Transverse colon (tissue), 4 donors: Measurements from ENCODE around the gene AP1M1. TPM values are rescaled to one million over a fixed set of nuclear protein-coding genes. Genes with fewer than 3 reads are reported as not detected.

ENCODE experiments used
- DNase-seq: peaks from one replicate; pipeline ENCODE4 v3.0.0-alpha.2; 2019
- H3K27ac ChIP-seq, 4 donors: fragments of 200-600 bp; sonication (generic); 2 replicates each; pipeline ENCODE4 v1.5.1; 2016 to 2018; ENCODE audit warnings: inconsistent platforms in 4 of 4
- H3K27me3 ChIP-seq: fragments of 200-600 bp; sonication (generic); 2 replicates; pipeline ENCODE4 v1.5.1; 2017; ENCODE audit warnings: inconsistent platforms
- H3K36me3 ChIP-seq, 4 donors: fragments of 200-600 bp; sonication (generic); 2 replicates each; pipeline ENCODE4 v1.5.1; 2017 to 2019; ENCODE audit warnings: inconsistent platforms in 4 of 4
- H3K4me1 ChIP-seq, 4 donors: fragments of 200-600 bp; sonication (generic); 2 replicates each; pipeline ENCODE4 v1.5.1; 2017 to 2020; ENCODE audit warnings: inconsistent platforms in 4 of 4
- H3K4me3 ChIP-seq, 4 donors: fragments of 200-600 bp; sonication (generic); 1 replicate in 1 of 4; 2 replicates in 3 of 4; pipeline versions ENCODE4 v1.5.1 to v1.6.1; 2017 to 2019; ENCODE audit warnings: inconsistent platforms in 4 of 4
- H3K9me3 ChIP-seq, 2 donors: fragments of 200-600 bp; sonication (generic); 2 replicates each; pipeline ENCODE4 v1.5.1; 2017 to 2019; ENCODE audit warnings: inconsistent platforms in 2 of 2
- EP300 ChIP-seq: sonication (generic); formaldehyde crosslinking; IDR thresholded peaks from one replicate; pipeline ENCODE4 v1.6.1; 2017; ENCODE audit warnings: antibody characterized with exemption, low read depth
- POLR2A ChIP-seq: fragments of 450-650 bp; IDR thresholded peaks from one replicate; pipeline ENCODE4 v1.6.1; 2016; ENCODE audit warnings: antibody characterized with exemption, mild to moderate bottlenecking, moderate library complexity
- POLR2AphosphoS5 ChIP-seq, 3 donors: sonication (generic); formaldehyde crosslinking; IDR thresholded peaks; one replicate each; pipeline ENCODE4 v1.6.1; 2016; ENCODE audit warnings: antibody characterized with exemption in 3 of 3
- WGBS, 2 donors: methylation state at CpG; one replicate each; pipeline ENCODE4 v1.1.5; 2018; ENCODE audit warnings: low coverage in 1 of 2; 5-methylcytosine and 5-hydroxymethylcytosine counted together
- in situ Hi-C, 4 donors: fragments of 200-750 bp; cut with MboI; loops; one replicate each; pipeline versions ENCODE4 v1.15.0 to v1.15.1; 2017; ENCODE audit warnings: low sequenced_read_pairs in 3 of 4, low pct_ligation_motif_present in 1 of 4, low pct_unique_long_range_greater_than_20kb in 1 of 4
- intact Hi-C: fragments of 100-400 bp; cut with DNase I; formaldehyde crosslinking; loops from one replicate; pipeline ENCODE4 v1.15.1; 2023; ENCODE audit warnings: low total_unique reads
- total RNA-seq, 4 donors: library from RNA; depleted of rRNA; stranded (reverse); fragments of >200 nt; gene quantifications; one replicate each; pipeline ENCODE4 v1.1.0, GENCODE V29; 2016
- TF ChIP-seq, protein P1 (sequence below), 5 experiments: fragments of 200-600 bp in 3 of 5; fragments of 450-650 bp in 2 of 5; sonication (generic) in 3 of 5; IDR thresholded peaks; 1 replicate in 2 of 5; 2 replicates in 3 of 5; pipeline ENCODE4 v1.5.1; 2016 to 2017; ENCODE audit warnings: antibody characterized with exemption in 5 of 5, inconsistent platforms in 3 of 5, mild to moderate bottlenecking in 2 of 5, moderate library complexity in 1 of 5

The AP1M1 gene
- total RNA-seq, 4 donors from 2014 or later: 15.1 to 41.8 (median 35.0) TPM

DNA sequence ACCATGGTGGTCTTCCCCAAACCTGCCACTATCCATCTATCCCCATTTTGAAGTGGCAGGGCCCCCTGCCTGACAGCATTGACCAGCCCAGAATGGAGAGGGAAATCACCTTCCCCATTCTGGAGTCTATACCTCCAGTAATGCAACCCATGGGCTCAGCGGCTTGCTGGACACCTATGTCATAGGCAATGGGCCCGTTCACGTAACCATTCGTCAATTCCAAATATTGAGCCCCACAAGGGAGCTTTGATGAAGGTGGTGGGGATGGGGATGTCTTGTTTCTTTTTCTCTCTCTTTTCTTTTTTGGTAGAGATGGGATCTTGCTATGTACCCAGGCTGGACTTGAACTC is 63.1 kb downstream of the AP1M1 start:
- Histone ChIP-seq H3K36me3 (no peaks in the 10 kb centered on the region), H3K4me3 (no peak overlapping the region), H3K4me1 (peaks cover 0 to 29% (median 6%) of the 10 kb centered on the region in 4 donors), H3K9me3 (no peaks in the 10 kb centered on the region), H3K27me3 (peaks cover 3% of the 10 kb centered on the region), H3K27ac (no peak overlapping the region)
- WGBS, 2 donors: 80% methylated on average over 4 of the region's 4 CpGs; no CpG with 5 or more reads in 1 of the 2 donors
- in situ Hi-C loops (no loop called here), intact Hi-C loops (no loop called here)
- no peak for DNase-seq
- TF ChIP-seq, protein P1, sequence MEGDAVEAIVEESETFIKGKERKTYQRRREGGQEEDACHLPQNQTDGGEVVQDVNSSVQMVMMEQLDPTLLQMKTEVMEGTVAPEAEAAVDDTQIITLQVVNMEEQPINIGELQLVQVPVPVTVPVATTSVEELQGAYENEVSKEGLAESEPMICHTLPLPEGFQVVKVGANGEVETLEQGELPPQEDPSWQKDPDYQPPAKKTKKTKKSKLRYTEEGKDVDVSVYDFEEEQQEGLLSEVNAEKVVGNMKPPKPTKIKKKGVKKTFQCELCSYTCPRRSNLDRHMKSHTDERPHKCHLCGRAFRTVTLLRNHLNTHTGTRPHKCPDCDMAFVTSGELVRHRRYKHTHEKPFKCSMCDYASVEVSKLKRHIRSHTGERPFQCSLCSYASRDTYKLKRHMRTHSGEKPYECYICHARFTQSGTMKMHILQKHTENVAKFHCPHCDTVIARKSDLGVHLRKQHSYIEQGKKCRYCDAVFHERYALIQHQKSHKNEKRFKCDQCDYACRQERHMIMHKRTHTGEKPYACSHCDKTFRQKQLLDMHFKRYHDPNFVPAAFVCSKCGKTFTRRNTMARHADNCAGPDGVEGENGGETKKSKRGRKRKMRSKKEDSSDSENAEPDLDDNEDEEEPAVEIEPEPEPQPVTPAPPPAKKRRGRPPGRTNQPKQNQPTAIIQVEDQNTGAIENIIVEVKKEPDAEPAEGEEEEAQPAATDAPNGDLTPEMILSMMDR (IDR thresholded peaks at IDR 0.05): no peak
- TF ChIP-seq POLR2A (no peak), POLR2AphosphoS5 (IDR thresholded peaks at IDR 0.05) (no peak), EP300 (no peak)

DNA sequence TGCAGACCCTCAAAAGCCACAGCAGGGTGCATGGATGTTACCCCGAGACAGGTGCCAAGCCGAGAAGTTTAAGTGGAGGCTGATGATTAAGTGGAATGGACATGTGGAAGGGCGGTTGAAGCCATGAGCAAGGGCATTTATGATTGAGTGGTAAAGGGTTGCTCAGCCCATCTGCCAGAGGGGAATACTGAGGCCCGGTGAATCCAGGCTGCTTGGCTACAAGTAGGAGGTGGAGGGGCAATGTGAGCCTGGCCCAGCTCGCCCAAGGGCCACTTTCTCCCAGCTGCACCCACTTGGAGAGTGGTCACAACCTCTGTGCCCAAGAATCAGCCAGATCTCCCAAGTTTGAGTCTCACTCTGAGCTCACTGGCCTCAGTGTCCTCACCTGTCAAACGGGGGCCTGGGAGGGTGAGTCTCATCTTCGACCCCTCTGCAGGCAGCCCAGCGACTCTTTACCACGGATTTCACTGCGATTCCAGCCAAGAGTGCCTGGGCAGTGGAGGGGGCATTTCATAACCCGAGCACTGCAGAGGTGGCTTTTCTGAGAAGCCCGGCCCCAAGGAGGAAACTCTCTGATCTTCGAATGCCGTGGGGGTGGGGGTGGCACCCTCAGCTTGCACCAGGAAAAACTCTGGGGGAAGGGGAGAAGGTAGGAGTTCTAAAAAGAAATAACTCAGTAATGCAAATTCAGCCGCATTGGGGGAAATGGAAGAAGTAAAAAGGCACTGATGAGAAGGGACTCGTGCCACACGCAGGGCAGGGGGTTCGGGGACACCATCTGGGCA is 64.1 kb downstream of the AP1M1 start:
- DNase-seq: no peak
- WGBS, 2 donors: 27 to 51% methylated on average over 10 to 15 of the region's 18 CpGs
- no peak overlapping the region for H3K27ac ChIP-seq

DNA sequence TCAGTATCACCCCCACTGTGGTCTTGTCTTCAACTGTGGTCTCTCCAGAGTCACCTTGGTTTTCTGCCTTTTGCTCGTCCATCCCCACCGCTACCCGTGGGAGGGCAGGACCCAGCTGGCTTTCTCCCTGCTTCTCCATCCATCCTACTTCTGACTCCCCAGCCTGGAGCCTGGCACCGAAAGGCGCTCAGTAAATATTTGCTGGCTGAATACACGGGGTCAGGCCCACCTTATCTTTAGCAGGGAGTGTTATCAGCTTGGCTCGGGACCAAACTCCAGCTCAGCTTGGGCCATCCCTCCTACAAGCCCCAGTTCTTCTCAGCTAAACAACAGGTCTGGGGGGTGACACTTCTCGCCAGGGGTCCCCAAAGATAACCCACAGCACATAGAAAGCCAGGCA is 64.9 kb downstream of the AP1M1 start:
- Histone ChIP-seq H3K9me3 (no peaks in the 10 kb centered on the region), H3K4me3 (no peak overlapping the region), H3K27me3 (peaks cover 3% of the 10 kb centered on the region), H3K4me1 (peaks cover 0 to 29% (median 6%) of the 10 kb centered on the region in 4 donors), H3K36me3 (no peaks in the 10 kb centered on the region), H3K27ac (no peak overlapping the region)
- intact Hi-C loops: no loop called here
- TF ChIP-seq POLR2AphosphoS5 (IDR thresholded peaks at IDR 0.05) (no peak), POLR2A (no peak), EP300 (no peak)
- TF ChIP-seq, protein P1 (IDR thresholded peaks at IDR 0.05): no peak
- peak; percentile 44 for DNase-seq
- in situ Hi-C loops: no loop called here
- WGBS, 2 donors: 41 to 46% methylated on average over 3 to 8 of the region's 8 CpGs

More for the DNA sequence above, 64.1 kb downstream of the AP1M1 start:
- Histone ChIP-seq H3K4me1 (peaks cover 0 to 29% (median 6%) of the 10 kb centered on the region in 4 donors), H3K4me3 (no peak overlapping the region), H3K27me3 (peaks cover 3% of the 10 kb centered on the region), H3K36me3 (no peaks in the 10 kb centered on the region), H3K9me3 (no peaks in the 10 kb centered on the region)
- in situ Hi-C loops: no loop called here
- TF ChIP-seq EP300: no peak
- TF ChIP-seq POLR2A: no peak
- TF ChIP-seq, protein P1 (IDR thresholded peaks at IDR 0.05): no peak
- no peak for TF ChIP-seq POLR2AphosphoS5 (IDR thresholded peaks at IDR 0.05)
- intact Hi-C loops: no loop called here

DNA sequence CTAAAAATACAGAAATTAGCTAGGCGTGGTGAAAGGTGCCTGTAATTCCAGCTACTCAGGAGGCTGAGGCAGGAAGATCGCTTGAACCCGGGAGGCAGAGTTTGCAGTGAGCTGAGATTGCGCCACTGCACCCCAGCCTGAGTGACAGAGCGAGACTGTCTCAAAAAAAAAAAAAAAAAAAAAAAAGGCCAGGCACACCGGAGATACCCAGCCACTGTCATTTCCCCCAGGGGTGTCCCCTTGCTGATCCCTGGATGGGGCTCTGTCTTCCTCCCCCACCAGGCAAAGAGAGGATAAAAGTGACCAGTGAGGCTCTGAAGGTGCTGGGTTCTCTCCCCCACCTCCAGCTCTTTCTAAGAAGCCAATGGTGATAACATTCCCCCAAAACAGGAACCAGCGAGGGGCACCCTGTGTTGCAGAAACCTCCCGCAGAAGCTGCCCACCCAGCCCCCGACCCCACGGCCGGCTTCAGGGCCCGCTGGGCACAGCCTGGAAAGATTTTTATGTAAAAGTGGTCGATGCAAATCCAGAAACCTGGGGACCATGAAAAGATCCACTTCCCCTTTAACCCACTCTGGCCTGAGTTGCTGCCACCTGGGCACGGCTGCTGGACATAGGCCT is 65.5 kb downstream of the AP1M1 start:
- peak; percentile 11 for DNase-seq
- H3K4me3 ChIP-seq: no peak overlapping the region
- no peaks in the 10 kb centered on the region for H3K9me3 ChIP-seq
- intact Hi-C loops: no loop called here
- in situ Hi-C loops: no loop called here
- no peaks in the 10 kb centered on the region for H3K36me3 ChIP-seq
- H3K4me1 ChIP-seq: peaks cover 0 to 29% (median 6%) of the 10 kb centered on the region in 4 donors
- no peak overlapping the region for H3K27ac ChIP-seq
- peaks cover 3% of the 10 kb centered on the region for H3K27me3 ChIP-seq
- WGBS, 2 donors: 26 to 51% methylated on average over 3 to 14 of the region's 14 CpGs
- TF ChIP-seq POLR2AphosphoS5 (IDR thresholded peaks at IDR 0.05) (no peak), EP300 (no peak), POLR2A (no peak)
- TF ChIP-seq, protein P1 (IDR thresholded peaks at IDR 0.05): no peak
